Retinal pigment epithelial cell (primary cell): Measurements from ENCODE around the gene HMCN1.

Experiments
- DNase-seq: peaks from one replicate; pipeline ENCODE4 v3.0.0-alpha.2; 2010; ENCODE audit warnings: low read depth
- H3K4me3 ChIP-seq: 2 replicates; pipeline ENCODE4 v1.5.1; 2011; ENCODE audit warnings: mild to moderate bottlenecking, low read length, control low read depth, moderate library complexity
- CTCF ChIP-seq: conservative IDR thresholded peaks from 2 replicates; pipeline ENCODE4 v1.5.1; 2011; ENCODE audit warnings: low read depth, low read length, control low read depth, inconsistent platforms

HMCN1 gene

DNA sequence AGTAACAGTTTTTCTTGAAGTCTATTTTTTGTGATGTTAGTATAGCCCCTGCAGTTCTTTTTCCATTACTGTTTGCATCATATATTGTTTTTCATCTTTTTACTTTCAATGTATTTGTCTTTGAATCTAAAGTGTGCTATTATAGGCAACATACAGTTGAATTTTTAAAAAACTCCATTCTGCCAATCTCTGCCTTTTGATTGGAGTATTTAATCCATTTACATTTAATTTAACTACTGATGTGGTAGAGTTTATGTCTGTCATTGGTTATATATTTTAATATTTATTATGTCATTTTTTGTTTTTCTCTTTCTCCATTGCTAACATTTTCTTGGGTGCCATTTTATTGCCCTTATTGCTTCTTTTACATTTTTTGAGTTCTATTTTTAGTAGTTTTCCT lies 296.3 kb downstream of the HMCN1 start:
- DNase-seq = no peak
- no peak overlapping the region for H3K4me3 ChIP-seq

DNA sequence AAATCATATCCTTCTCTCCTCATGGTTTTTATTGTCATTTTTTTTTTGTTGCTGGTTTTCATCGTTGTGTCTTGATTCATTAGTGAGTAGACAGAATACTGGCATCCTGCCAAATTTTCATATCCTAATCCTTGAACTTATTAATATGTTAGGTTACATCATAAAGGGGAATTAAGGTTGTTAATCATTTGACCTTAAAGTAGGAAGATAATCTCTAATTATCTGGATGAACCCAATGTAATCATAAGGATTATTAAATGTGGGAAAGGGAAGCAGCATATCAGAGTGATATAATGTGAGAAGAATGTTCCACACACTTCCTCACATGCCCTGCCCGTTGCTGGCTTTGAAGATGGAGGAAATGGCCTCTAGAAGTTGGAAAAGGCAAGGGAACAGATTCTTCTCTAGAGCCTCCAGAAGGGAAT lies 299.7 kb downstream of the HMCN1 start:
- TF ChIP-seq CTCF = no peak
- no peak overlapping the region for H3K4me3 ChIP-seq
- DNase-seq = peak; percentile 81

More for the DNA sequence above, 296.3 kb downstream of the HMCN1 start:
- no peak for TF ChIP-seq CTCF

- DNase-seq = no peak
- no peak for TF ChIP-seq CTCF
- H3K4me3 ChIP-seq = no peak overlapping the region
These were observed 308.0 kb downstream of the HMCN1 start for GRCh38 chr1:186042230-186042629.

GRCh38 chr1:186043296-186043695 lies 309.1 kb downstream of the HMCN1 start:
- no peak overlapping the region for H3K4me3 ChIP-seq
- no peak for TF ChIP-seq CTCF
- DNase-seq = no peak

DNA sequence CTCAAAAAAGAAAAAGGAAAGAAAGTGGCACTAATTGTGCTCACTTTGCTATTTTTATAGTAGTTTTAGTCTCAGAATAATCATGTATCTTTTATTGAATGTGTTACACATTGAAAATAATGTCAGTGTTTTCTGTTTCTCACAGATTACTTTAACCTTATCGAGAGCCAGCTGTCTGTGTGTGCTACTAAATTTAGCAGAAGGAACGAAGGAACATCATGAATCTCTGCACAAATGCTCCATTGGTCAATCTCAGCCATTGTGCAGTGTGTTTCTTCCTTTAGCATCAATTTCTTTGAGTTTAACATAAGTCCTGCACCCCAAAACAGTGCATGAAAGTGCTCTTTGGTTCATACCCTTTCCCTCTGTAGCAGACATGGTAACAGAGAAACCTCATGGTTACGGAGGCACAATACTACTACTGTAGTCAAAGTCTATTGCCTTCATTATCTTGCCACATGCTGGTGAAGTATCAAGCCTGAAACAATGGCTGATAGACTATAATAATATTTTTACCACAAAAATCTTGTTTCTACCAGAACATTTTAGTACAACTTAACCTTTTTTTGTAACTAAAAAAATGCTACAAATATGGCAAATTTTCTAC lies 310.0 kb downstream of the HMCN1 start:
- TF ChIP-seq CTCF = no peak
- no peak overlapping the region for H3K4me3 ChIP-seq
- no peak for DNase-seq

DNA sequence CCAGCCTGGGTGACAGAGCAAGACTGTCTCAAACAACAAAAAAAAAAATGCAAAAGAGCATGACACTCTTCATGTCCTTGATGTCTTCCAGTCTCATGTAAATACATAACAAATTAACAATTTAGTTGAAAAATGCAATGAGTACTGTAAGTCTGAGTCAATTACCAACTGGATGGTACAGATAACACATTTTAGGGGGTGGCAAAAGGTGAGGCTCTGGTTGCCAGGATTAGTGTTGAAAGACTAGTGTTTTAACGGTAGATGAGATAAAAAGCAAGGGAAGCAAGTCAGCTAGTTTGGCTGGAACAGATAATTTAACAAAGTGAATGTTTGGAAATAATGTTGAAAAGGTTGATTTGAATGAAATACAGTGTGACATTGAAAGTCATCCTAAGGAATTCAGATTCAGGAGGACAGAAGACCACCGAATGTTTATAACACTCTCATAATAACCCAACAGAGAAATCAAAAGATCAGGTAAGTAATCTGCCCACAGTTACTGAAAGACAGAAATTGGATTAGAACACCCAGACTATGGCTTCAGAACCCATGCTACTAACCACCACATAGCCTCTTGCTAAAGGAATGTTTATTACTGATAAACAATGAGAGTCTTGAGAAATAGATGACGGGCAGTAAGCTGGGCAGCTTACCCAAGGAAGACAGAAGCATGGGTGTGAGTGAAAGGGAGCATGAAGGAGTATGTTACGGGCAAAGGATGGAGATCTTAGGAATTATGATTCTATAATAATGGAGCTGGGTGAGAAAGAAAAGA lies 312.4 kb downstream of the HMCN1 start:
- no peak for TF ChIP-seq CTCF
- no peak for DNase-seq
- no peak overlapping the region for H3K4me3 ChIP-seq

DNA sequence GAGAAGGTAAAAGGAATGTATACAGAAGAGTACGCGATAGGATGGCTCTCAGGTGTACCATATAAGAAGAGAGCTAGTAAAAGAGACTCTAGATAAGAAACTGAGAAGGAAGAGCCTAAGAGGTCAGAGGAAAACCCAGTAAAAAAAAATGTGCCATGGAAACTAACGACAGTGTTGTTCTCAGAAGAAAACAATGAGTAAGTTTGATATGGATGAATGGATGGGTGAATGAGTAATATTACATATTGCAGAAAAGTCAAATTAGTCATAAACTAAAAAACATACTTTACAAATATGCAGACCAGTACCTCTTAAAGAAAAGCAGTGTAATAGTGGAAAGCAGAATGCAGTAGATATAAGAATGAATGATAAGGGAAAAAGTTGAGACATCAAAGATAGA lies 316.2 kb downstream of the HMCN1 start:
- TF ChIP-seq CTCF = no peak
- H3K4me3 ChIP-seq = no peak overlapping the region
- DNase-seq = no peak
